H1 (cell line): ENCODE results near the gene FCAMR. TPM values are rescaled to one million over a fixed set of nuclear protein-coding genes. Genes with fewer than 3 reads are reported as not detected.
A peak's percentile ranks its signal among the peaks of the same experiment; 100 is the strongest.

ENCODE experiments used
- CTCF ChIA-PET: fragments of 300-600 bp; sonication (Branson Sonifier 250); formaldehyde crosslinking; loops from one replicate; lab custom pipeline; 2021; ENCODE audit not compliant: partially characterized antibody; lab: Charles Lee
- POLR2A ChIA-PET: fragments of 300-600 bp; sonication (Branson Sonifier 250); formaldehyde crosslinking; loops from one replicate; lab custom pipeline; 2021; ENCODE audit warnings: inconsistent platforms; ENCODE audit not compliant: partially characterized antibody; lab: Charles Lee
- DNase-seq, 2 experiments: peaks; one replicate each; pipeline versions ENCODE4 v3.0.0 to v3.0.0-alpha.2; 2010 to 2022; ENCODE audit warnings: low spot score in 2 of 2, low read depth in 1 of 2, mixed read lengths in 1 of 2
- FAIRE-seq: peaks from 2 replicates; lab custom pipeline; 2011; peaks lifted over from hg19 to GRCh38; lab: Jason Lieb, UNC
- H2AFZ ChIP-seq: 2 replicates; pipeline ENCODE4 v1.8.1; 2012; ENCODE audit warnings: low read length, inconsistent platforms
- H2AK5ac ChIP-seq: 2 replicates; pipeline ENCODE4 v1.6.1; 2013; ENCODE audit warnings: low read depth, low read length
- H2BK120ac ChIP-seq: replicated peaks from 2 replicates; pipeline ENCODE3; 2013; ENCODE audit warnings: low read depth, low read length, inconsistent platforms
- H2BK12ac ChIP-seq: 2 replicates; pipeline ENCODE4 v1.6.1; 2013; ENCODE audit warnings: low read depth, low read length
- H2BK15ac ChIP-seq: 2 replicates; pipeline ENCODE4 v1.6.1; 2013; ENCODE audit warnings: low read length
- H2BK20ac ChIP-seq: 2 replicates; pipeline ENCODE4 v1.6.1; 2013; ENCODE audit warnings: low read length
- H2BK5ac ChIP-seq: 2 replicates; pipeline ENCODE4 v1.6.1; 2013; ENCODE audit warnings: low read depth, low read length
- H3K14ac ChIP-seq: 2 replicates; pipeline ENCODE4 v1.6.1; 2013; ENCODE audit warnings: inconsistent platforms; ENCODE audit not compliant: insufficient read length
- H3K18ac ChIP-seq: 2 replicates; pipeline ENCODE4 v1.6.1; 2013; ENCODE audit warnings: low read length; ENCODE audit errors: extremely low read depth
- H3K23ac ChIP-seq: 2 replicates; pipeline ENCODE4 v1.6.1; 2013; ENCODE audit warnings: inconsistent platforms; ENCODE audit not compliant: insufficient read length
- H3K23me2 ChIP-seq: 2 replicates; pipeline ENCODE4 v1.6.1; 2013; ENCODE audit warnings: low read depth, low read length
- H3K27ac ChIP-seq: 2 replicates; pipeline ENCODE4 v1.6.1; 2011; ENCODE audit warnings: low read depth, low read length, inconsistent platforms
- H3K27me3 ChIP-seq, 4 experiments: replicated peaks in 1 of 4; 1 replicate in 1 of 4; 2 replicates in 3 of 4; pipeline versions ENCODE4 v1.6.1 to v1.8.1; 2011 to 2013; ENCODE audit warnings: low read length in 3 of 4, mild to moderate bottlenecking in 3 of 4, inconsistent platforms in 2 of 4, mixed read lengths in 2 of 4, moderate library complexity in 1 of 4; ENCODE audit not compliant: control insufficient read depth in 3 of 4, insufficient read depth in 3 of 4; ENCODE audit errors: extremely low read depth in 1 of 4
- H3K36me3 ChIP-seq, 4 experiments: 2 replicates each; pipeline versions ENCODE4 v1.6.1 to v1.8.1; 2011 to 2013; ENCODE audit warnings: mild to moderate bottlenecking in 4 of 4, low read length in 3 of 4, moderate library complexity in 2 of 4, control low read depth in 1 of 4, inconsistent platforms in 1 of 4; ENCODE audit not compliant: insufficient read depth in 4 of 4, control insufficient read depth in 2 of 4
- H3K4ac ChIP-seq: replicated peaks from 2 replicates; pipeline ENCODE3; 2013; ENCODE audit warnings: low read length, low read depth, mixed read lengths, inconsistent platforms; ENCODE audit not compliant: insufficient read length
- H3K4me1 ChIP-seq, 4 experiments: replicated peaks in 1 of 4; 1 replicate in 1 of 4; 2 replicates in 3 of 4; pipeline versions ENCODE4 v1.6.1 to v1.8.1; 2011 to 2013; ENCODE audit warnings: low read length in 3 of 4, inconsistent platforms in 2 of 4, mixed read lengths in 1 of 4; ENCODE audit not compliant: insufficient read depth in 4 of 4, control insufficient read depth in 3 of 4
- H3K4me2 ChIP-seq, 2 experiments: 2 replicates each; pipeline versions ENCODE4 v1.6.1 to v1.8.1; 2011 to 2013; ENCODE audit warnings: low read depth in 2 of 2, low read length in 2 of 2, control low read depth in 1 of 2, inconsistent platforms in 1 of 2, mild to moderate bottlenecking in 1 of 2; ENCODE audit not compliant: insufficient read depth in 1 of 2
- H3K4me3 ChIP-seq, 4 experiments: fragments of 200-600, 300-600 bp in 1 of 4; sonication (generic), shearing (Covaris generic), sonication (Bioruptor Twin) in 1 of 4; 2 replicates each; pipeline versions ENCODE4 v1.5.1 to v1.8.1; 2011 to 2016; ENCODE audit warnings: low read length in 4 of 4, low read depth in 3 of 4, control low read depth in 2 of 4, inconsistent platforms in 2 of 4, mild to moderate bottlenecking in 2 of 4, mixed read lengths in 1 of 4, moderate library complexity in 1 of 4; ENCODE audit not compliant: insufficient read depth in 2 of 4; ENCODE audit errors: extremely low read depth in 1 of 4
- H3K56ac ChIP-seq: replicated peaks from 2 replicates; pipeline ENCODE3; 2013; ENCODE audit warnings: low read depth, mild to moderate bottlenecking, mixed read lengths, low read length, inconsistent platforms; ENCODE audit not compliant: insufficient read length
- H3K79me1 ChIP-seq: 2 replicates; pipeline ENCODE4 v1.6.1; 2013; ENCODE audit warnings: low read depth, low read length, control low read depth
- H3K79me2 ChIP-seq, 2 experiments: 2 replicates each; pipeline versions ENCODE4 v1.6.1 to v1.8.1; 2012 to 2013; ENCODE audit warnings: low read length in 2 of 2, mild to moderate bottlenecking in 2 of 2, inconsistent platforms in 1 of 2; ENCODE audit not compliant: insufficient read depth in 2 of 2, control insufficient read depth in 1 of 2
- H3K9ac ChIP-seq, 4 experiments: replicated peaks in 1 of 4; 1 replicate in 1 of 4; 2 replicates in 3 of 4; pipeline versions ENCODE4 v1.6.1 to v1.8.1; 2011 to 2013; ENCODE audit warnings: low read depth in 3 of 4, low read length in 3 of 4, control low read depth in 2 of 4, mild to moderate bottlenecking in 2 of 4, moderate library complexity in 2 of 4, inconsistent platforms in 1 of 4; ENCODE audit errors: extremely low read depth in 1 of 4
- H3K9me3 ChIP-seq, 2 experiments: 2 replicates each; pipeline versions ENCODE4 v1.6.1 to v1.8.1; 2012 to 2013; ENCODE audit warnings: mild to moderate bottlenecking in 2 of 2, moderate library complexity in 2 of 2, control low read depth in 1 of 2, inconsistent platforms in 1 of 2, low read depth in 1 of 2, low read length in 1 of 2, mixed read lengths in 1 of 2; ENCODE audit not compliant: insufficient read depth in 2 of 2
- H4K20me1 ChIP-seq, 2 experiments: replicated peaks in 1 of 2; 2 replicates each; pipeline versions ENCODE3 to v1.8.1; 2011 to 2013; ENCODE audit warnings: inconsistent platforms in 2 of 2, low read length in 2 of 2, mild to moderate bottlenecking in 1 of 2; ENCODE audit not compliant: insufficient read depth in 2 of 2, control insufficient read depth in 1 of 2
- H4K5ac ChIP-seq: 2 replicates; pipeline ENCODE4 v1.6.1; 2013; ENCODE audit warnings: low read length, low read depth, mixed read lengths, inconsistent platforms; ENCODE audit not compliant: insufficient read length
- H4K8ac ChIP-seq: 2 replicates; pipeline ENCODE4 v1.8.0; 2013; ENCODE audit warnings: mild to moderate bottlenecking, moderate library complexity, low read length, inconsistent platforms; ENCODE audit not compliant: insufficient read depth; ENCODE audit errors: extremely low read depth
- H4K91ac ChIP-seq: replicated peaks from 2 replicates; pipeline ENCODE3; 2013; ENCODE audit warnings: low read length, mixed read lengths, inconsistent platforms; ENCODE audit not compliant: insufficient read length
- CBX8 ChIP-seq: fragments of 300-800, 300-1000 bp; sonication (generic); IDR thresholded peaks from 2 replicates; pipeline ENCODE4 v1.7.1; 2016; ENCODE audit warnings: low read depth, low read length, borderline replicate concordance
- EP300 ChIP-seq, 2 experiments: IDR thresholded peaks; 1 replicate in 1 of 2; 2 replicates in 1 of 2; pipeline ENCODE4 v1.6.1; 2011 to 2012; ENCODE audit warnings: low read depth in 2 of 2, low read length in 2 of 2, mild to moderate bottlenecking in 2 of 2, borderline replicate concordance in 1 of 2, inconsistent platforms in 1 of 2, moderate library complexity in 1 of 2
- POLR2A ChIP-seq, 2 experiments: IDR thresholded peaks; 1 replicate in 1 of 2; 2 replicates in 1 of 2; pipeline ENCODE4 v1.6.1; 2011; ENCODE audit warnings: low read depth in 2 of 2, low read length in 2 of 2, mild to moderate bottlenecking in 2 of 2; ENCODE audit errors: control extremely low read depth in 1 of 2
- RXRA ChIP-seq: IDR thresholded peaks from 2 replicates; pipeline ENCODE4 v1.6.1; 2011; ENCODE audit warnings: low read depth, mild to moderate bottlenecking, low read length, moderate library complexity; ENCODE audit not compliant: insufficient read depth
- SIRT6 ChIP-seq: IDR thresholded peaks from one replicate; pipeline ENCODE4 v1.7.1; 2012; ENCODE audit warnings: low read length, inconsistent platforms
- WGBS, 2 experiments: shearing (Covaris generic) in 1 of 2; methylation state at CpG; one replicate each; pipeline versions ENCODE4 v1.1.6 to v1.1.7; 2013 to 2015; ENCODE audit warnings: low lambda C conversion rate in 2 of 2, mixed read lengths in 2 of 2, inconsistent platforms in 1 of 2, low coverage in 1 of 2, missing lambda C conversion rate in 1 of 2; ENCODE audit not compliant: insufficient replicate concordance in 2 of 2, insufficient coverage in 1 of 2, insufficient read length in 1 of 2; ENCODE audit errors: extremely low coverage in 1 of 2, missing lambda C conversion rate in 1 of 2; 5-methylcytosine and 5-hydroxymethylcytosine counted together
- polyA plus RNA-seq, 7 experiments: library from polyadenylated mRNA; depleted of rRNA in 3 of 7; stranded (reverse) in 5 of 7; unstranded in 2 of 7; fragments of >200 nt in 5 of 7; fragments of 200-250 nt in 2 of 7; gene quantifications; 1 replicate in 5 of 7; 2 replicates in 1 of 7; 4 replicates in 1 of 7; pipeline versions ENCODE4 v1.2.1 to v1.2.3, GENCODE V29; 2011 to 2013; ENCODE audit warnings: missing spikeins in 2 of 7, mixed read lengths in 2 of 7
- total RNA-seq: library from RNA; stranded (reverse); fragmentation: NEBNext Ultra II Directional; extraction: Animal tissue kit (Norgen Biotek cat#: 25700); gene quantifications from 2 replicates; pipeline ENCODE4 v1.2.1, GENCODE V29; 2021
- TF ChIP-seq, protein P1 (sequence below): IDR thresholded peaks from 2 replicates; pipeline ENCODE4 v1.6.1; 2011; ENCODE audit warnings: low read depth, mild to moderate bottlenecking, low read length; ENCODE audit not compliant: insufficient read depth

FCAMR gene
- total and polyA plus RNA-seq, 2 of the 8 experiments (the other 6 are each of a cell fraction or from before 2014, with no cell fraction given), result not detected

DNA sequence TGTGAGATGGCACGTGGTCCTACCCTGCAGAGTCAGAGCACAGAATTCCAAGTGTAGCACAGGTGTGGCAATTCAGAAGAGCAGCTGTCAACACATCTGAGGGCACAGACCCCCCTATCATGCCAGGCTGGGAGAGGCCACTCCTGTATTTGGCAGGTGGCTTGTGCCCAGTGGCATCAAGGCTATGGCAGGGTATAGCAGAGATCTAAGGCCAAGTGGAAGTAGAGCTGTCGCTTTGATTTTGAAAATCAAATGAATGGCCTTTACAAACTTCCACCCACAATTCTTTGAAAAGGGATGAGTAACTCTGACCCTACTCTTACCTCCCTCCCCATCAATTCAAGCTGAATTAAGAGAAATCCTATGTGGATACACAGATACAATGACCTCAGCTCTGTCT lies 48.9 kb upstream of the FCAMR start:
- Histone ChIP-seq H3K18ac (no peak overlapping the region), H3K4me1 (no peaks in the 10 kb centered on the region), H2BK12ac (0 out of 2 replicates have a peak overlapping the region, but pooled peaks have one; percentile 60), H4K91ac (no peak overlapping the region), H3K4me3 (no peak overlapping the region), H2AFZ (no peak overlapping the region), H3K23me2 (no peaks in the 10 kb centered on the region), H4K20me1 (no peaks in the 10 kb centered on the region), H2BK5ac (no peak overlapping the region), H4K5ac (no peak overlapping the region), H3K23ac (no peak overlapping the region), H3K27ac (no peak overlapping the region), H3K79me1 (no peaks in the 10 kb centered on the region), H2BK15ac (no peak overlapping the region), H3K4me2 (no peak overlapping the region), H3K9me3 (no peaks in the 10 kb centered on the region), H3K4ac (no peak overlapping the region), H3K27me3 (no peaks in the 10 kb centered on the region), H3K56ac (no peak overlapping the region), H4K8ac (no peak overlapping the region), H3K79me2 (no peaks in the 10 kb centered on the region), H2BK120ac (no peak overlapping the region), H3K9ac (no peak overlapping the region), H2AK5ac (no peak overlapping the region), H3K14ac (no peak overlapping the region), H2BK20ac (no peak overlapping the region), H3K36me3 (peaks cover 0 to 2% (median 0%) of the 10 kb centered on the region in 4 experiments; a peak in 2 of 8 replicates)
- WGBS, 2 experiments, result 96% methylated on average over 2 of the region's 2 CpGs; no CpG with 5 or more reads in 1 of the 2 experiments
- DNase-seq, result no peak
- no peak for TF ChIP-seq RXRA
- TF ChIP-seq SIRT6, result no peak
- TF ChIP-seq POLR2A (IDR thresholded peaks at IDR 0.05; ENCODE audit: control extremely low read depth in 1 of 2, low read depth in 2 of 2, low read length in 2 of 2), result no peak
- no peak for TF ChIP-seq CBX8
- TF ChIP-seq, protein P1, sequence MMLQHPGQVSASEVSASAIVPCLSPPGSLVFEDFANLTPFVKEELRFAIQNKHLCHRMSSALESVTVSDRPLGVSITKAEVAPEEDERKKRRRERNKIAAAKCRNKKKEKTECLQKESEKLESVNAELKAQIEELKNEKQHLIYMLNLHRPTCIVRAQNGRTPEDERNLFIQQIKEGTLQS, result no peak
- TF ChIP-seq EP300 (IDR thresholded peaks at IDR 0.05; ENCODE audit: borderline replicate concordance in 1 of 2, low read depth in 2 of 2, low read length in 2 of 2), result no peak
- ChIA-PET CTCF (interaction anchor here (0.7 to 10.5 kb wide), 4 partner anchors 11 to 31 kb away, joined by 3 to 122 read pairs (median 4); no protein-coding TSS in a partner anchor), POLR2A (no interaction called here)
- no peak for FAIRE-seq
